HAP-1 (cell line): ENCODE results near the gene PAPSS2.
"Not testable (repeated sequence)": the region's sequence is repeated elsewhere in the genome, so short reads cannot be mapped to it uniquely, and the experiment has no call there.

Experiments used
- DNase-seq, 2 experiments: peaks; one replicate each; pipeline ENCODE4 v3.0.0-alpha.2; 2016 to 2020; ENCODE audit warnings: low spot score in 2 of 2
- H3K27me3 ChIP-seq: fragments of 250-450 bp; sonication (Bioruptor Pico); 2 replicates; pipeline ENCODE4 v1.5.1; 2020; ENCODE audit warnings: low read depth, mild to moderate bottlenecking, moderate library complexity
- H3K36me3 ChIP-seq: fragments of 250-450 bp; sonication (Bioruptor Pico); replicated peaks from 2 replicates; pipeline ENCODE4 v1.5.1; 2020; ENCODE audit warnings: mild to moderate bottlenecking
- H3K4me1 ChIP-seq: fragments of 250-450 bp; sonication (Bioruptor Pico); 2 replicates; pipeline ENCODE4 v1.5.1; 2020; ENCODE audit warnings: mild to moderate bottlenecking
- H3K4me3 ChIP-seq: fragments of 250-450 bp; sonication (Bioruptor Pico); 2 replicates; pipeline ENCODE4 v1.5.1; 2020; ENCODE audit warnings: mild to moderate bottlenecking, moderate library complexity
- H3K9me3 ChIP-seq: fragments of 250-450 bp; sonication (Bioruptor Pico); 2 replicates; pipeline ENCODE4 v1.5.1; 2020; ENCODE audit warnings: mild to moderate bottlenecking, moderate library complexity
- in situ Hi-C: fragments of 300-500 bp; cut with MboI; formaldehyde crosslinking; loops from 3 replicates; pipeline ENCODE4 v1.14.3; 2020; ENCODE audit warnings: low sequenced_read_pairs, inconsistent platforms, mixed read lengths

The PAPSS2 gene

GRCh38 chr10:87739703-87740102, 80.0 kb downstream of the PAPSS2 start:
- no peaks in the 10 kb centered on the region for H3K27me3 ChIP-seq
- H3K4me3 ChIP-seq, result no peak overlapping the region
- peaks cover 3% of the 10 kb centered on the region for H3K4me1 ChIP-seq
- H3K36me3 ChIP-seq, result 0 out of 2 replicates have a peak, but pooled peaks cover 3% of the 10 kb centered on the region
- no peak for DNase-seq
- no peaks in the 10 kb centered on the region for H3K9me3 ChIP-seq
- in situ Hi-C loops, result loop anchor here (25.0 kb wide), 1 partner anchor 202 kb away; no protein-coding TSS in a partner anchor

GRCh38 chr10:87740254-87740655, 80.6 kb downstream of the PAPSS2 start:
- H3K4me1 ChIP-seq, result no peaks in the 10 kb centered on the region; the same call in 1 of the 2 replicates
- H3K36me3 ChIP-seq, result 0 out of 2 replicates have a peak, but pooled peaks cover 3% of the 10 kb centered on the region
- DNase-seq, result no peak
- in situ Hi-C loops, result loop anchor here (25.0 kb wide), 1 partner anchor 203 kb away; no protein-coding TSS in a partner anchor
- H3K27me3 ChIP-seq, result no peaks in the 10 kb centered on the region
- no peaks in the 10 kb centered on the region for H3K9me3 ChIP-seq
- no peak overlapping the region for H3K4me3 ChIP-seq

GRCh38 chr10:87742992-87743610, 83.4 kb downstream of the PAPSS2 start:
- DNase-seq, H3K9me3 ChIP-seq, H3K27me3 ChIP-seq, H3K4me1 ChIP-seq, H3K36me3 ChIP-seq, H3K4me3 ChIP-seq: not testable (repeated sequence)
- in situ Hi-C loops, result loop anchor here (25.0 kb wide), 1 partner anchor 206 kb away; no protein-coding TSS in a partner anchor

- 0 out of 2 replicates have a peak, but pooled peaks cover 3% of the 10 kb centered on the region for H3K36me3 ChIP-seq
- in situ Hi-C loops, result loop anchor here (25.0 kb wide), 1 partner anchor 207 kb away; no protein-coding TSS in a partner anchor
Observed at GRCh38 chr10:87744606-87745005, 84.9 kb downstream of the PAPSS2 start.

GRCh38 chr10:87746911-87747310, 87.2 kb downstream of the PAPSS2 start:
- in situ Hi-C loops, result loop anchor here (25.0 kb wide), 1 partner anchor 210 kb away; no protein-coding TSS in a partner anchor
- DNase-seq, result no peak
- Histone ChIP-seq H3K27me3 (no peaks in the 10 kb centered on the region), H3K4me3 (no peak overlapping the region), H3K4me1 (no peaks in the 10 kb centered on the region; the same call in 1 of the 2 replicates), H3K9me3 (no peaks in the 10 kb centered on the region), H3K36me3 (0 out of 2 replicates have a peak, but pooled peaks cover 3% of the 10 kb centered on the region)

More at GRCh38 chr10:87744606-87745005, 84.9 kb downstream of the PAPSS2 start:
- no peak overlapping the region for H3K4me3 ChIP-seq
- no peaks in the 10 kb centered on the region for H3K27me3 ChIP-seq
- no peaks in the 10 kb centered on the region; the same call in 1 of the 2 replicates for H3K4me1 ChIP-seq
- no peaks in the 10 kb centered on the region for H3K9me3 ChIP-seq
- DNase-seq, result no peak

- DNase-seq, H3K27me3 ChIP-seq, H3K4me1 ChIP-seq, H3K4me3 ChIP-seq, H3K9me3 ChIP-seq, H3K36me3 ChIP-seq: not testable (repeated sequence)
- in situ Hi-C loops, result loop anchor here (25.0 kb wide), 1 partner anchor 211 kb away; no protein-coding TSS in a partner anchor
Observed at GRCh38 chr10:87748244-87748643, 88.6 kb downstream of the PAPSS2 start.

GRCh38 chr10:87750001-87750671, 90.5 kb downstream of the PAPSS2 start:
- in situ Hi-C loops, result no loop called here
- no peaks in the 10 kb centered on the region for H3K9me3 ChIP-seq
- H3K4me3 ChIP-seq, result no peak overlapping the region
- H3K27me3 ChIP-seq, result no peaks in the 10 kb centered on the region
- DNase-seq, result no peak
- H3K36me3 ChIP-seq, result peaks cover 3% of the 10 kb centered on the region
- no peaks in the 10 kb centered on the region for H3K4me1 ChIP-seq

GRCh38 chr10:87750817-87751216, 91.1 kb downstream of the PAPSS2 start:
- no peaks in the 10 kb centered on the region for H3K9me3 ChIP-seq
- in situ Hi-C loops, result no loop called here
- no peak overlapping the region for H3K4me3 ChIP-seq
- no peaks in the 10 kb centered on the region for H3K27me3 ChIP-seq
- DNase-seq, result no peak
- H3K4me1 ChIP-seq, result no peaks in the 10 kb centered on the region
- peaks cover 3% of the 10 kb centered on the region for H3K36me3 ChIP-seq

- no peaks in the 10 kb centered on the region for H3K4me1 ChIP-seq
- no peaks in the 10 kb centered on the region for H3K9me3 ChIP-seq
- no peak for DNase-seq
- in situ Hi-C loops, result no loop called here
- no peak overlapping the region for H3K4me3 ChIP-seq
- H3K27me3 ChIP-seq, result no peaks in the 10 kb centered on the region
- H3K36me3 ChIP-seq, result peaks cover 8% of the 10 kb centered on the region
Observed at GRCh38 chr10:87751274-87751673, 91.6 kb downstream of the PAPSS2 start.

GRCh38 chr10:87752566-87752965, 92.9 kb downstream of the PAPSS2 start:
- peaks cover 3% of the 10 kb centered on the region for H3K4me1 ChIP-seq
- H3K27me3 ChIP-seq, result no peaks in the 10 kb centered on the region
- DNase-seq, result no peak
- H3K4me3 ChIP-seq, result no peak overlapping the region
- H3K36me3 ChIP-seq, result peaks cover 9% of the 10 kb centered on the region
- in situ Hi-C loops, result no loop called here
- no peaks in the 10 kb centered on the region for H3K9me3 ChIP-seq

GRCh38 chr10:87753995-87754866, 94.6 kb downstream of the PAPSS2 start:
- Histone ChIP-seq H3K4me3 (no peak overlapping the region), H3K36me3 (peaks cover 9% of the 10 kb centered on the region), H3K4me1 (peaks cover 19% of the 10 kb centered on the region), H3K27me3 (no peaks in the 10 kb centered on the region), H3K9me3 (no peaks in the 10 kb centered on the region)
- no peak for DNase-seq
- in situ Hi-C loops, result no loop called here

- peaks cover 29% of the 10 kb centered on the region for H3K4me1 ChIP-seq
- H3K36me3 ChIP-seq, result peaks cover 9% of the 10 kb centered on the region
- H3K4me3 ChIP-seq, result no peak overlapping the region
- H3K9me3 ChIP-seq, result no peaks in the 10 kb centered on the region
- no peaks in the 10 kb centered on the region for H3K27me3 ChIP-seq
- no peak for DNase-seq
- in situ Hi-C loops, result no loop called here
Observed at GRCh38 chr10:87757685-87758084, 98.0 kb downstream of the PAPSS2 start.

- no peak overlapping the region for H3K4me3 ChIP-seq
- no peaks in the 10 kb centered on the region for H3K9me3 ChIP-seq
- DNase-seq, result no peak
- no peaks in the 10 kb centered on the region for H3K27me3 ChIP-seq
- peaks cover 29% of the 10 kb centered on the region for H3K4me1 ChIP-seq
- in situ Hi-C loops, result no loop called here
- H3K36me3 ChIP-seq, result peaks cover 6% of the 10 kb centered on the region
Observed at GRCh38 chr10:87759551-87759950, 99.9 kb downstream of the PAPSS2 start.
